ENCODE data around the gene DISP1. TPM values are rescaled to one million over a fixed set of nuclear protein-coding genes. Genes with fewer than 3 reads are reported as not detected.
A peak's percentile ranks its signal among the peaks of the same experiment; 100 is the strongest.

DISP1 gene
- total and polyA plus RNA-seq, 10 of the 15 experiments (the other 5 are each of a cell fraction or from before 2014, with no cell fraction given), result 0.11 to 1.4 (median 0.72) TPM

DNA sequence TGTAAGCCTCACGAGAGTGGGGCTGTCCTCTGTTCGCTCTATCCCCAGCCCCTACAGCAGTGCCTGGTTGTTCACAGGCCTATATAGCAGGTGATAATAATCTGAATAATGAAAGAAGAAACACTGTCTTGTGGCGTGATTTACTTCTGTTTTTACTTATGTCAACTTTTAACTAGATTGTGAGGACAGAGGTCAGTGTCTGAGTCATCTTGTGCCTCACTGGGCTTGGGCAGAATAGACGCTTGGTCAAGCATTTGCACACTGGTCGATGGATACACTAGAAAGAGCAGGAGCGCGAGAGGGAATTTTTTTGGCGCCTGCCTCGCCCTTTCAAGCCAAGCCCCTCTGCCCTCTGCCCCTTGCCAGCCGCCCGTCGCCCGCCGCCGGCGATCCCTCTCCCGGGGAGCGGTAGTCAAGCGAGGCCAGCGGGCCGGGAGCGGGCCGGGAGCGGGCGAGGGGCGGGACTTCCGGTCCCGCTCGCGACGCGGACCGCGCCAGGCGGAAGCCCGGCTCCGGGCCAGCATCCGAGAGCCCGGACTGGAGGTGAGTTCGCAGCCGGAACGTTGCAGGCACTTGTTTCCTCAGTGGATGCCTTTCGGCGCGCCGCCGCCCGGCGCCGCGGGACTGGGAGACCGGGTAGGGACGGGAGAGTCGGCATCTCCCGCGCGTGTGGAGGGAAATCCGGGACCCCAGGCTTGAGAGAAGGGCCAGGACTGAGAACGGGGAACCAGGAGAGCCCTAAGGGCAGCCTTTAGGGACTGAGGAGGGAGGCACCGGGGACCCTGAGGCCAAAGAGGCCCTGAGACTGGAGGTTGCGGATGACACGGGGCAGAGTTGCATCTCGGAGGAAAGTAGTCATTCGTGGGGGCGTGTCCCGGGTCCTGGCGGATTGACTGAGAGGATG, at the start of gene DISP1 (continued):
- TF ChIP-seq, protein P1, sequence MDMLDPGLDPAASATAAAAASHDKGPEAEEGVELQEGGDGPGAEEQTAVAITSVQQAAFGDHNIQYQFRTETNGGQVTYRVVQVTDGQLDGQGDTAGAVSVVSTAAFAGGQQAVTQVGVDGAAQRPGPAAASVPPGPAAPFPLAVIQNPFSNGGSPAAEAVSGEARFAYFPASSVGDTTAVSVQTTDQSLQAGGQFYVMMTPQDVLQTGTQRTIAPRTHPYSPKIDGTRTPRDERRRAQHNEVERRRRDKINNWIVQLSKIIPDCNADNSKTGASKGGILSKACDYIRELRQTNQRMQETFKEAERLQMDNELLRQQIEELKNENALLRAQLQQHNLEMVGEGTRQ (IDR thresholded peaks at IDR 0.05; ENCODE audit: borderline replicate concordance, low read depth, low read length), result no peak
- no peak for TF ChIP-seq ZZZ3 (IDR thresholded peaks at IDR 0.05; ENCODE audit: control insufficient read depth, insufficient read length, low read depth)
- peak; percentile 56; the same call in 1 of the 2 replicates for TF ChIP-seq IRF4 (IDR thresholded peaks at IDR 0.05; ENCODE audit: low read depth, low read length)
- no peak for TF ChIP-seq MTA3 (IDR thresholded peaks at IDR 0.05; ENCODE audit: borderline replicate concordance, low read length)
- 0 out of 4 replicates have a peak, but pooled peaks of 1 of the 2 experiments have one; percentile 19 for TF ChIP-seq IKZF2 (IDR thresholded peaks at IDR 0.05)
- no peak for TF ChIP-seq CHD4 (IDR thresholded peaks at IDR 0.05)
- TF ChIP-seq SMC3 (IDR thresholded peaks at IDR 0.05; ENCODE audit: borderline replicate concordance, low read length), result 0 out of 2 replicates have a peak, but pooled peaks have one; percentile 9
- TF ChIP-seq POLR2AphosphoS2 (IDR thresholded peaks at IDR 0.05; ENCODE audit: low read depth, low read length), result no peak
- TF ChIP-seq, protein P2, sequence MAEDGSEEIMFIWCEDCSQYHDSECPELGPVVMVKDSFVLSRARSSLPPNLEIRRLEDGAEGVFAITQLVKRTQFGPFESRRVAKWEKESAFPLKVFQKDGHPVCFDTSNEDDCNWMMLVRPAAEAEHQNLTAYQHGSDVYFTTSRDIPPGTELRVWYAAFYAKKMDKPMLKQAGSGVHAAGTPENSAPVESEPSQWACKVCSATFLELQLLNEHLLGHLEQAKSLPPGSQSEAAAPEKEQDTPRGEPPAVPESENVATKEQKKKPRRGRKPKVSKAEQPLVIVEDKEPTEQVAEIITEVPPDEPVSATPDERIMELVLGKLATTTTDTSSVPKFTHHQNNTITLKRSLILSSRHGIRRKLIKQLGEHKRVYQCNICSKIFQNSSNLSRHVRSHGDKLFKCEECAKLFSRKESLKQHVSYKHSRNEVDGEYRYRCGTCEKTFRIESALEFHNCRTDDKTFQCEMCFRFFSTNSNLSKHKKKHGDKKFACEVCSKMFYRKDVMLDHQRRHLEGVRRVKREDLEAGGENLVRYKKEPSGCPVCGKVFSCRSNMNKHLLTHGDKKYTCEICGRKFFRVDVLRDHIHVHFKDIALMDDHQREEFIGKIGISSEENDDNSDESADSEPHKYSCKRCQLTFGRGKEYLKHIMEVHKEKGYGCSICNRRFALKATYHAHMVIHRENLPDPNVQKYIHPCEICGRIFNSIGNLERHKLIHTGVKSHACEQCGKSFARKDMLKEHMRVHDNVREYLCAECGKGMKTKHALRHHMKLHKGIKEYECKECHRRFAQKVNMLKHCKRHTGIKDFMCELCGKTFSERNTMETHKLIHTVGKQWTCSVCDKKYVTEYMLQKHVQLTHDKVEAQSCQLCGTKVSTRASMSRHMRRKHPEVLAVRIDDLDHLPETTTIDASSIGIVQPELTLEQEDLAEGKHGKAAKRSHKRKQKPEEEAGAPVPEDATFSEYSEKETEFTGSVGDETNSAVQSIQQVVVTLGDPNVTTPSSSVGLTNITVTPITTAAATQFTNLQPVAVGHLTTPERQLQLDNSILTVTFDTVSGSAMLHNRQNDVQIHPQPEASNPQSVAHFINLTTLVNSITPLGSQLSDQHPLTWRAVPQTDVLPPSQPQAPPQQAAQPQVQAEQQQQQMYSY (CRISPR knock-in tag; IDR thresholded peaks at IDR 0.05), result no peak
- no peak for TF ChIP-seq SMARCA5 (IDR thresholded peaks at IDR 0.05)
- TF ChIP-seq ATF7 (IDR thresholded peaks at IDR 0.05; ENCODE audit: low read depth), result no peak
- no peak for TF ChIP-seq ZNF217 (IDR thresholded peaks at IDR 0.05)
- 0 out of 2 replicates have a peak, but pooled peaks have one; percentile 40 for TF ChIP-seq GATAD2B (conservative IDR thresholded peaks at IDR 0.05; ENCODE audit: low read depth)
- no peak for TF ChIP-seq ZNF622 (IDR thresholded peaks at IDR 0.05)
- no peak for TF ChIP-seq WRNIP1 (IDR thresholded peaks at IDR 0.05; ENCODE audit: borderline replicate concordance, low read depth, low read length)
- TF ChIP-seq, protein P3, sequence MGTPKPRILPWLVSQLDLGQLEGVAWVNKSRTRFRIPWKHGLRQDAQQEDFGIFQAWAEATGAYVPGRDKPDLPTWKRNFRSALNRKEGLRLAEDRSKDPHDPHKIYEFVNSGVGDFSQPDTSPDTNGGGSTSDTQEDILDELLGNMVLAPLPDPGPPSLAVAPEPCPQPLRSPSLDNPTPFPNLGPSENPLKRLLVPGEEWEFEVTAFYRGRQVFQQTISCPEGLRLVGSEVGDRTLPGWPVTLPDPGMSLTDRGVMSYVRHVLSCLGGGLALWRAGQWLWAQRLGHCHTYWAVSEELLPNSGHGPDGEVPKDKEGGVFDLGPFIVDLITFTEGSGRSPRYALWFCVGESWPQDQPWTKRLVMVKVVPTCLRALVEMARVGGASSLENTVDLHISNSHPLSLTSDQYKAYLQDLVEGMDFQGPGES (IDR thresholded peaks at IDR 0.05), result no peak
- TF ChIP-seq SUZ12 (IDR thresholded peaks at IDR 0.05; ENCODE audit: unreplicated experiment), result no peak
- no peak for TF ChIP-seq MYB (IDR thresholded peaks at IDR 0.05; ENCODE audit: borderline replicate concordance, low read depth, low read length)
- TF ChIP-seq MXI1 (IDR thresholded peaks at IDR 0.05; ENCODE audit: low read depth, low read length), result 0 out of 2 replicates have a peak, but pooled peaks have one; percentile 44
- TF ChIP-seq PML (IDR thresholded peaks at IDR 0.05; ENCODE audit: low read length), result 0 out of 2 replicates have a peak, but pooled peaks have one; percentile 43
- peak; percentile 86 for TF ChIP-seq NR2F1 (conservative IDR thresholded peaks at IDR 0.05)
- peak; percentile 42 for TF ChIP-seq JUNB (IDR thresholded peaks at IDR 0.05)
- TF ChIP-seq, protein P4, sequence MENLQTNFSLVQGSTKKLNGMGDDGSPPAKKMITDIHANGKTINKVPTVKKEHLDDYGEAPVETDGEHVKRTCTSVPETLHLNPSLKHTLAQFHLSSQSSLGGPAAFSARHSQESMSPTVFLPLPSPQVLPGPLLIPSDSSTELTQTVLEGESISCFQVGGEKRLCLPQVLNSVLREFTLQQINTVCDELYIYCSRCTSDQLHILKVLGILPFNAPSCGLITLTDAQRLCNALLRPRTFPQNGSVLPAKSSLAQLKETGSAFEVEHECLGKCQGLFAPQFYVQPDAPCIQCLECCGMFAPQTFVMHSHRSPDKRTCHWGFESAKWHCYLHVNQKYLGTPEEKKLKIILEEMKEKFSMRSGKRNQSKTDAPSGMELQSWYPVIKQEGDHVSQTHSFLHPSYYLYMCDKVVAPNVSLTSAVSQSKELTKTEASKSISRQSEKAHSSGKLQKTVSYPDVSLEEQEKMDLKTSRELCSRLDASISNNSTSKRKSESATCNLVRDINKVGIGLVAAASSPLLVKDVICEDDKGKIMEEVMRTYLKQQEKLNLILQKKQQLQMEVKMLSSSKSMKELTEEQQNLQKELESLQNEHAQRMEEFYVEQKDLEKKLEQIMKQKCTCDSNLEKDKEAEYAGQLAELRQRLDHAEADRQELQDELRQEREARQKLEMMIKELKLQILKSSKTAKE (IDR thresholded peaks at IDR 0.05; ENCODE audit: low read depth, poor library complexity, severe bottlenecking), result peak; percentile 41

All from GM12878 (cell line).